ENCODE measurements around the gene SIGLEC5. TPM values are rescaled to one million over a fixed set of nuclear protein-coding genes. Genes with fewer than 3 reads are reported as not detected.

Gene SIGLEC5
- total RNA-seq, result 2.2 TPM

GRCh38 chr19:51630315-51630714 lies at the start of gene SIGLEC5:
TSS of gene SIGLEC5 (minus strand) at chr19:51630401. CDS start at chr19:51630335, 66 bp downstream.
- DNase-seq (ENCODE audit: low read depth in 2 of 3, low spot score in 2 of 3), result peak in 1 of 3 donors; percentile 8

GRCh38 chr19:51676566-51677083 lies 46.4 kb upstream of the SIGLEC5 start:
- peak in 2 of 3 donors; percentile 48 to 61 for DNase-seq (ENCODE audit: low read depth in 2 of 3, low spot score in 2 of 3)

GRCh38 chr19:51675911-51676565 lies 45.8 kb upstream of the SIGLEC5 start:
- peak in 1 of 3 donors; percentile 51 for DNase-seq (ENCODE audit: low read depth in 2 of 3, low spot score in 2 of 3)

GRCh38 chr19:51668216-51668615 lies 38.0 kb upstream of the SIGLEC5 start:
- DNase-seq (ENCODE audit: low read depth in 2 of 3, low spot score in 2 of 3), result no peak

- DNase-seq (ENCODE audit: low read depth in 2 of 3, low spot score in 2 of 3), result no peak
Measured at GRCh38 chr19:51664997-51665396, 34.8 kb upstream of the SIGLEC5 start.

DNA sequence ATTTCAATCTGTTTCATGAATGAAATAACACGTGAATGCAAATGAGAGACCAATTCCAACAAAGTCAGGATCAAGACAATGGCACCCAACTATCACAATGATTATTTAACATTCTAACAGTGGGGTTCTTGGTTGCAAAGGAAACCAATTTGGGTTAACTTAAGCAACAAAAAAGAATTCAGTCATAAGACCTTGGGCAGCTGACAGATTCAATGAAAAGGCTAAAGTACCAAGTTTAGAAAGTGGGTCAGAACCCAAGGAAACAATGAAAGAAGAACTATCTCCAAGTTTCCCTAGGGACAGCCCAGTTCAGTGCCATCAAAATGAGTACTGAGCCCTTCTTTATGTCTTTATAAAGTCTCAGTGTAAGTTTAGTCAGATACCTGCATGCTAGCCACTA lies 33.9 kb upstream of the SIGLEC5 start:
- DNase-seq (ENCODE audit: low read depth in 2 of 3, low spot score in 2 of 3), result no peak

- no peak for DNase-seq (ENCODE audit: low read depth in 2 of 3, low spot score in 2 of 3)
Measured at GRCh38 chr19:51663650-51664049, 33.4 kb upstream of the SIGLEC5 start.

DNA sequence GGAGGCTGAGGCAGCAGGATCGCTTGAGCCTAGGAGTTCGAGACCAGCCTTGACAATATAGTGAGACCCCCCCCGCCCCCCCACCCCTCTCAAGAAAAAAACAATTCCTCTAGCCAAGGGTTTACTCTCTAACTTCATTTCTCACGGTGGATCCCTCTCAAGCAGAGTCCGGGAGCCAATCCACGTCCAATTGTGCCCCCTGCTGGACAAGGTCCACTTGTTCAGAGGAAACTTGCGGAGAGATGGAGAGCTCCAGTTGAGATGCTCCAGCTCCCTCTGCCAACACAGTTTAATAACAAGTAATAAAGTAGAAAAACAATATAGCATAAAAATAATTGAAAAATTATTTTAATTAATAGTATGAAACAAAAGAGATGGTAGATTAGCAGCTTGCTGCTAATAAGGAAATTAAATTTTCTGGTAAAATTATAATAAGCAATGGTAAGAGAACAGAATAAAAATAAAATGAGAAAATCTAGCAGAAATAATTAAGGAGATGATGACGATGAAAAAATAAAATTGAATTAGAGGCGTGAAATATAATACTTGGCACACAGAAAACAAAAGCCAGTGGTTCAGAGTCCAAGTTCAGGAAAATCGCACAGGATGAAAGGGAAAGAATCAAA lies 30.9 kb upstream of the SIGLEC5 start:
- DNase-seq (ENCODE audit: low read depth in 2 of 3, low spot score in 2 of 3), result peak; percentile 5 to 93 (median 77)

DNA sequence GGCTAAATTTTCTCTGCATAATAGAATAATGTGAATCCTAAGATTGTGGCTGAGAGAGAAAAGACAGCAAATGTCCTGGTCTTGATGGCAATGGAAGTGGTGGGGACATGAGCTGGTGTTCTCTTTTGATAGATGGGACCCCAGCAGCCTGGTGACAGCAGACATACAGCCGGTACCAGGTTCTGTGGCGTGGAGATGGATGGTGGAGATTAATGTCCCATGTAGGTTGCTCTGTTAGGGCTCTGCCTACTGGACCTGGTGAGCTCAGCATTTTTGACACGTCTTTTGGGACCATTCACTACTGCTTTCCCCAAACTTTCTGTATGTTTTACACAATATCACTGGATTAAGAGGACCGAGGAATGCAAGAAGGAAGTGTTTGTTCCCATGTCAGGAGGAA lies 24.6 kb upstream of the SIGLEC5 start:
- no peak for DNase-seq (ENCODE audit: low read depth in 2 of 3, low spot score in 2 of 3)

GRCh38 chr19:51653162-51653561 lies 23.0 kb upstream of the SIGLEC5 start:
- DNase-seq (ENCODE audit: low read depth in 2 of 3, low spot score in 2 of 3), result no peak

DNA sequence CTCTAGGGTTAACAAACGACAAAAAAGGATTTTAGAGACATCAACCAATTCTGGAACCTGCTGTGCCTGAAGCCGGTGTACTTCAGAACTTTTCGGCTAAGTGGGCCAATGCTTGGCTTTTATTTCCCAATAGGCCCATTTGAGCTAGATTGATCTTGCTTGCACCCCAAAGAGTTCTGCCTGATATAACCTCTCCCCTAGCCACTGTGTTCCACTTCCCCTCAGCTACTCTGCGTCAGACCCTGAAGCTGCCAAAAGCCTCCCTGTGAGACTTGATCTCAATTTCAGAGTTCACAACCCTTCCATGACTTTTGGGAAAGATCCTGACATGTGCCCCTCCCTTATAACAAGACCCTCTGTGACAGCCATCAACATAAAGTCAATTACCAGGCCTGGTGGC lies 22.1 kb upstream of the SIGLEC5 start:
- DNase-seq (ENCODE audit: low read depth in 2 of 3, low spot score in 2 of 3), result no peak

DNA sequence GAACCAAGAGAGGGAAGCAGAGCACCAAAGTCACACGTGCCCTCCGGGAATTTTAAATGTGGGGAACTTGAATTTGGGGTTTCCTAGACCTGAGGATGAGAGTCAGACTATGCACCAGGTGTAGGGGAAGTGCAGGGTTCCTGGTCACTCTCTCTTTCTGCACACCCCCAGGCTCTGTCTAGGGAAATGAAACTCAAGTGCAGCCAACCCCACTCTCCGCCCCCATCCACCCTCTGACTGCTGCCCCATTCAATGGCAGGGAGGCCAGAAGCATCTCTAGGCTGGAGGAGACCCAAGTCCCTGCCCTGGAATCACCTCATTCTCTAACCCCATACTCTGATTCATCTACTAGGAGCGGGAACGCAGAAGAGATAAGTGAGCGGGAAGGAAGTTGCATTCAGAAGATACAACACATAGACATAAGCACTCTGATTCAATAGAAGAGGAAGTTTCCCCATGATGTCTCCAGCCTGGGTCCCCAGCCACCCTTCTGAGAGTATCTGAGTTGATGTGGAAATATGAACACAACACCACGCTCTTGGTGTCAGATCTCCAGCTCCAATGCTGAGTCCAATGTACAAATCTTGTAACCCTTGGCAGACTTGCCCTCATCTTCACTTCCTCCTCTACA lies 21.1 kb upstream of the SIGLEC5 start:
- DNase-seq (ENCODE audit: low read depth in 2 of 3, low spot score in 2 of 3), result no peak

DNA sequence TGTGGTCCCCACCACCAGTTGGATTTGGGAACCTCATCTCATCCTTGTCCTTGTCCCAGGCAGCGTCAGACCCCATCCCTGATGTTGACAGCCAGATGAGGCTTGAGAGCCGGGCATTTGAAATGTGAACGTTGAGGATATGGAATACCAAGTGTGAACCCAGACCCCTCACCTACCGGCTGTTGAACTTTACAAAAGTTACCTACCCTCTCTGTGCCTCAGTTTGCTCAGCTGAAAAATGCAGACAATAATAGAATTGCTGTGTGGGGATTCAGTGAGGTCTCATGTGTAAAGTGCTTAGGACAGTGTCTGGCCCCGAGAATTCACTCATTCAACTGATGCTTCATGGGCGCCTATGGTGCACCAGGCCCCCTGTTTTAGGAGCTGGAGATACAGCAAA lies 17.1 kb upstream of the SIGLEC5 start:
- no peak for DNase-seq (ENCODE audit: low read depth in 2 of 3, low spot score in 2 of 3)

DNA sequence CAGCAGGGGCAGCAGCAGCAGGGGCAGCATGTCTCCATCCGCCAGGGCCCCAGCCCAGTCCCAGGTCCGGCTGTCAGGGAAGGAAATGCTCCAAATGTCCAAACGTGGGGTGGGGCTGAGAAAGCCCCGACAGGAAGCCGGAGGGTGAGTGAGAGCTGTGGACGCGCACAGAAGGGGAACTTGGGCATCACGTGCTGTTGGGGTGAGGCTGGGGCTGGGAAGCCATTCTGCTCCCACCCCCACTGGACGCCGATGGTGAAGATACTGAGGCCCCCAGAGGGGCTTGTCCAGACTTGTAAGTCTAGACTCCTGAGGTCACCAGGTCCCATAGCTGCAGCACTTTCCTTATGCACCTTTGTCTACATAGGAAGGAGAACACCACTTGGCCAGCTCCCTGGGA lies 16.5 kb upstream of the SIGLEC5 start, which contains the start of gene SIGLEC14:
SIGLEC14 (minus strand) TSS at position 96 of the 400 bp plus-strand sequence; CDS start at position 30, 66 bp downstream.
- DNase-seq (ENCODE audit: low read depth in 2 of 3, low spot score in 2 of 3), result peak in 1 of 3 donors; percentile 19

- no peak for DNase-seq (ENCODE audit: low read depth in 2 of 3, low spot score in 2 of 3)
Measured at GRCh38 chr19:51644636-51645271, 14.6 kb upstream of the SIGLEC5 start.

GRCh38 chr19:51641648-51642047 lies 11.4 kb upstream of the SIGLEC5 start:
- DNase-seq (ENCODE audit: low read depth in 2 of 3, low spot score in 2 of 3), result no peak

GRCh38 chr19:51640386-51640785 lies 10.2 kb upstream of the SIGLEC5 start:
- no peak for DNase-seq (ENCODE audit: low read depth in 2 of 3, low spot score in 2 of 3)

GRCh38 chr19:51639916-51640315 lies 9.7 kb upstream of the SIGLEC5 start:
- no peak for DNase-seq (ENCODE audit: low read depth in 2 of 3, low spot score in 2 of 3)

GRCh38 chr19:51637362-51637978 lies 7.3 kb upstream of the SIGLEC5 start:
- peak in 2 of 3 donors; percentile 35 to 72 for DNase-seq (ENCODE audit: low read depth in 2 of 3, low spot score in 2 of 3)

DNA sequence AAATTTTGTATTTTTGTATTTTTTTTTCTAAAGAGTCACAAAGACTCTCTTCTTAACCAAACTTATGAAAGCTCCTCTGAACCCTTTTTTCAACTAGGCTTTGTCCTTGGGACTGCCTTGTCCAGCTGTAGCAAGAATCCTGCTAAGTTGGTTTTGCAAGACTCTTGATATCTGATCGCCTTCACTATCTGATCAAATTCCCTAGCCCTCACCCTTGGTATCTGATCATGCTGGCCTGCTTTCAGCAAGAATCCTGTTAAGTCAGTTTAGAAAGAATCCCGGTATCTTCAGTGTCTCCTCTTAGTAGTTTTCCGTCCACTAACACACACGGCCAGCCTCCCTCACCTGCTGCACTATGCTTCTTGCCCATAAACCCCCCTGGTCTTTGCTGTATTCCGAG lies 1.9 kb upstream of the SIGLEC5 start:
- DNase-seq (ENCODE audit: low read depth in 2 of 3, low spot score in 2 of 3), result no peak

All from hematopoietic multipotent progenitor cell (in vitro differentiated cells).